HG03575 (cell line): ENCODE data around the gene XRCC5.

Experiments
- ATAC-seq: cut with Tn5 transposase; IDR thresholded peaks from one replicate; pipeline ENCODE4 v1.9.1; 2021; ENCODE audit not compliant: unreplicated experiment, insufficient number of reproducible peaks, low FRiP score; ENCODE audit errors: extremely low read depth

XRCC5 gene

DNA sequence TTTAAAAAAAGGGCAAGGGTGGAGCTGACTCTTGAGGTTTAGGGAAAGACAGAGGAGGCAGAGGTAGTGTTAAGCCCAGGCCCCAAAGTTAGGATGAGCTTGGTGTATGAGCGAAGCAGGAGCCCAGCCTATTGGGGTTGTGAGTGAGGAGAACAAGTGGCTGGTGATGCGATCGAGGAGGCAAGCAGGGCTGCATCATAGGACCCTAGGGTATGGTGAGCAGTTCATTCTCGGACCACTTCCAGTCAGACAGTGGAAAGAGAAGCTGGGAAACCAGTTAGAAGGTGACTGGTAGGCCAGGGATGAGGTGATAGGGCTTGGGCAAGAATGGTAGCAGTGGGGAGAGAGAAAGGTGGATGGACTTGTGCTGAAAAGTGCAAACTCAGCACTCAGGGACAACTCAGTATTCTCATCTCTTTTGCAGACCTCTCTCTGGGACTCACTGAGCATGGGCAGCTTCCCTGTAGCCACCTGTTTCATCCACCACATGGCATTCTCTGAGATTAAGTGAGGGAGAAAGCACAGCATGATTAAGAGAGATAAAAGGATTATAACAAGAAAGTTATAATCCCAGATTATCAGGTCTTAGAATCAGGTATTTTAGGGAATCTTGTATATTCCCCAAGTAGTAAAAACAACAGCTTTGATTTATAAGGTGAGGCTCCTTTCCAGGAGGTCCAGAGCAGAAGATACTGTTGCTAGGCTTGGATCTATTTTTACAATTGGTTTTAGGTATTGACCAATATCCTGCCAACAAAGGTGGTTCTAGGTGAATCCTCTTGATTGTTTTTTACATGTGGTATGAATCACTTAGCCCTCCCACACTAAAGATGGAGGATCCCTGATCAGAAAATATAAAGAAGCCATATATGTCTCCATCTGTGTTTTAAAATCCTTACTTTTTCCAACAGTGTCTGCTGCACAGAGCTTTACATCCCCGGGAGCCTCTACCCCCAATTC is 38.3 kb downstream of the XRCC5 start:
- no peak for ATAC-seq

GRCh38 chr2:216148983-216149382 is 39.8 kb downstream of the XRCC5 start:
- no peak for ATAC-seq

- no peak for ATAC-seq
Observed at GRCh38 chr2:216149741-216150140, 40.6 kb downstream of the XRCC5 start.

DNA sequence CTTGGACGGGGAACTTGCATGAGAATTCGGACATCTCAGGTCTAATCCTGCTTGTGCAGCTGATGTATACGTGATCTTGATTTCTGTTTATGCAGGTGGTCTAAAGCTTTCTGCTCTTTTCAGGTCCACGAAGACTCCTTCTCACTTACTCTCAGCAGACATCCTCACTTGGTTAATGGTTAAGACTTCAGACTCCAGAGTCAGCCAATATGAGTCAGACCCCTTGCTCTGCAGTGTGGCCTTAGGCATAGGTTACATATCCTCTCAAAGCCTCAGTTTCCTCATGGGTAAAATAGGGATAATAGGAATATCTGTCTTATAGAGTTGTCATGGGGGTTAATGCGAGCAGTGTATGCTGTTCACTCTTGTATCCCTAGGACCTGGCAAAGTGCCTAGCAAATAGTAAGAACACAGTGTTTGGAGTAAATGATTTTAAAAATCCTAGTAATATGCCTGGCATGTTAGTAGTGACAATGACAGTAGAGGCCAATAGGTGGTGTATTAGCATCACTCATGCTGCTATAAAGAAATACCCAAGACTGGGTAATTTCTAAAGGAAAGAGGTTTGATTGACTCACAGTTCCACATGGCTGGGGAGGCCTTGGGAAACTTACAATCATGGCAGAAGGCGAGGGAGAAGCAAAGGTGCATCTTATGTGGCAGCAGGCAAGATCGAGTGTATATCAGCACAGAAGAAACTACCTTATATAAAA is 42.3 kb downstream of the XRCC5 start:
- no peak for ATAC-seq

DNA sequence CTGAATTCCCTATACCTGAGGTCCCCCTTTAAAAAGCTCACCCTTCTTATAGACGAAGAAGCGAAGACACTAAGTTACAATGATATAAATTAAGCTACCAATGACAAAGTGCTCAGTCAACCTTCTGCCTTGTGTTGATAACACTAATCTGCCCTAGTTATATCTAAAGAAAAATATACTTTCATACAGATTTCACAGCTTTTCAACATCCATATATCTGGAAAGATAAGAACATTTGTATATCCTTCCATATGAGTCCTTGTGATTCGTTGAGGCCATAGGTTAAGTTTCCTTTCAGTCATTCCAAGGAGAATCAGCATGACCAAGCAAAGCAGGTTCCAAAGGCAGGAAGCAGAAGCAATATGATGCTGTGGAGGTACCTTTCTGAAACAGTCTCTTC is 46.8 kb downstream of the XRCC5 start:
- no peak for ATAC-seq

DNA sequence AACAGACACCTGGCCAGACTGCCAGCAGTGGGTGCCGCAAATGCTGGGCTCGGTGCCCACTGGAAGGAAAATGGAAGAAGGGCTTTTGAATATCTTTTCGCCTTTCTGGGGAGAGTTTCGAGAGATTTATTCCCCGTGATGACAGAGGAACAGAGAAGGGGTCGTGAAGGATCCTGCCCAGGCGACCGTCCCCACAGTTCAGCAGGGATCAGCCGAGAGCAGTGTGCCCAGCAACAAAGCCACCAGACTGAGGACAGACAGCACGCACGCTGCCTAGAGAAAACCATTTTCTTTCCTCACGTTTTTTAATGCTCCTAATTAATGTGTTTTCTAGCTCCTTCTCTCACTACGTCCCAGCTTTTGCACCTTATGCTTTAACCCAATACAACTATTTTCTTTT is 47.7 kb downstream of the XRCC5 start:
- ATAC-seq = no peak

DNA sequence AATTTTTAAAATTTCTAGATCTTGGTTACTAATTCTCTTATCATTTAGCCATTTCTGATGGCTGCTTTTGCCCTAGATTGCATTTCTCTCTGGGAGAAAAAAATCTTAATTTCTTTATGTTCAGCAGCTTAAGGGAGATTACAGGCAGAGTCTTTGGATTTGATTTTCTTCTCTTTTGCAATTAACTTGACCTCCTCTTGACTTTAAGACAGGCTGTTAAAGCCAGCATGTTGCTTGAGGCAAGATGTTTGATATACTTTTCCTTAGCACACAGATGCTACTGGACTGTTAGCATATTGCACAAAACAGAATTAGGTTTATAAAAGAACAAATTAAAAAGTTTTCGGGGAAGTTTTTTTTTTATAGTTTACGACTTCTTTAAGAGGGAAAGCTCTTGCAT is 50.0 kb downstream of the XRCC5 start:
- ATAC-seq = no peak

DNA sequence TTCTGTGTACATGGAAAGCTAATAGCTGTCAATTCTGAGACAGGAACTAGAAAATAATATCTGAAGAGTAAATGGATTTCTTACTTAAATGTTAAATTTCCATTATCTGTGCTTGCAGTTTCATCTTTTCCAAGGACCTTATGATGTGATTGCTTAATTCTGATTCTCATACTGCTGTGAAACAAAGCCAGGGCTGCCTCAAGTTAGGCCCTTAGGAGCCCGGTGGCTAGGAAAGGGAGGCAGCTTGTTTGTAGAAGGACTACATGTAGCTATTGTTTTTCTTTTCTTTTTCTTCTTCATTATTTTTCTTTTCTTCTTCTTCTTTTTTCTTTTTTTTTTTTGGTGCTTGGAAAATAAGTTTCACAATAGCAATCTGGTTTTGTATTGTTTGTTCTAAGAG is 50.5 kb downstream of the XRCC5 start:
- ATAC-seq = no peak

- no peak for ATAC-seq
Observed at GRCh38 chr2:216160786-216161185, 51.6 kb downstream of the XRCC5 start.

DNA sequence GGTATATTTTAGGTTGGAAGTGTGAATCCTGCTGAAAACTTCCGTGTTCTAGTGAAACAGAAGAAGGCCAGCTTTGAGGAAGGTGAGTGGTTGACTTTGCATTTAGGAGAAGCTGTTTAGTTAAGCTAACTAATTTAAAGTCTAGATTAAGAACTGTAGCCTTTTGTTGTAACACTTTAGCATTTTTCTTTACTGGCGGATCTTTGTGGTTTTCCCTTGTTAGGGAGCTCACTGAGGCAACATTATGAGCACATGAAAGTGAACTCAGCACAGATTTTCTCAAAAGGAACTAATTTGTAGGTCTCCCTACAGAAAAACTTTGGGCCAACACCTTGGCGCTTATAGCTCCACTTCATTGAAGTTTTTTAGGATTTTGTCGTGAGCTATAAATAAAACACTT is 52.8 kb downstream of the XRCC5 start:
- no peak for ATAC-seq

- no peak for ATAC-seq
Observed at GRCh38 chr2:216163518-216163917, 54.4 kb downstream of the XRCC5 start.

- no peak for ATAC-seq
Observed at GRCh38 chr2:216164087-216164486, 54.9 kb downstream of the XRCC5 start.

- no peak for ATAC-seq
Observed at GRCh38 chr2:216164576-216164975, 55.4 kb downstream of the XRCC5 start.

DNA sequence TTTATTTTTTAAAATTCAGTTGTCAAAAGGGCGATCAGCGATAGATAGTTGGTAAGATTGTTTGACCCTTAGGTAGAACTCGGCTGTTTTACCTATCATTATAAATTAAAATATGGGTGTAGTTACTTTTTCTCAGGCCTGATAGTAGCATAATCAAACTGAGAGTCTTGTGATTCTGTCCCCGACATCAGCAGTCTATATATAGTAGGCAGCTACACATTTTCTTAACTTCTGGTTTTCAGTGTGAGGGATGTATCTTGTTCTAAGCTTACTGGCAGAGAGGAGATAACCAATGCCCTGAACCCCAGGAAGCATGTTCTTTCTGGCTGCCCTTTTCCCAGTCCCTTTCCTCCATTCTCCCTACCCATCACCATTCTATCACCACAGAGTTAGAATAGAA is 56.6 kb downstream of the XRCC5 start:
- no peak for ATAC-seq

GRCh38 chr2:216169087-216169486 is 59.9 kb downstream of the XRCC5 start:
- no peak for ATAC-seq

DNA sequence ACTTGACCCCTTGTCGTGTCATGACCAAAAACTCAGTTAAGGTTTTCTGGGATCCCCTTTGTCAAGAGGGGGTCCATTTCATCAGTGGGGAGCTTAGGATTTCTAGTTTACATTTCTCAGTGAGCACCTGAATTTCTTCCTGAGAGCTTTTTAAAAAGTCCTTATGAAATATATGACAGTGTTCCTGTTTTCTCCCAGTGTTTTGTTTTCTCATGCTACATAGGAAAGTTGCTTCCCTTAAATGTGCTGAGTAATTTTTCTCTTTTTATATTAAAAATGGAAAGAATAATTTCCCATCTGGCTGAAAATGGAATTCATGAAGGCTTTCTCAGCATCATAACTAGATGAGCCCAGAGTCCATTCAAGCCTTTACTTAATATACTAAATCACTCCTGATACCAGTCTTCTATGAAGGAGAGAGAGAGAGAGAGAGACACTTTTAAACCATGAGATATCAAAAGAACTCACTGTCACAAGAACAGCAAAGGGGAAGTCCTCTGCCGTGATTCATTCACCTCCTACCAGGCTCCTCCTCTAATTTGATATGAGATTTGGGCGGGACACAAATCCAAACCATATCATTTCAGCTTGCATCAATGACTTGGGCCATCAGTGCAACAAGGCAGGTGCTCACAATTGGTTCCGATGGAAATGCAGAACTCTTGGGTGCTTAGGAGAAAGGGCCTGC is 61.1 kb downstream of the XRCC5 start:
- no peak for ATAC-seq

GRCh38 chr2:216171011-216171410 is 61.9 kb downstream of the XRCC5 start:
- no peak for ATAC-seq

- ATAC-seq = no peak
Observed at GRCh38 chr2:216172493-216172892, 63.3 kb downstream of the XRCC5 start.

DNA sequence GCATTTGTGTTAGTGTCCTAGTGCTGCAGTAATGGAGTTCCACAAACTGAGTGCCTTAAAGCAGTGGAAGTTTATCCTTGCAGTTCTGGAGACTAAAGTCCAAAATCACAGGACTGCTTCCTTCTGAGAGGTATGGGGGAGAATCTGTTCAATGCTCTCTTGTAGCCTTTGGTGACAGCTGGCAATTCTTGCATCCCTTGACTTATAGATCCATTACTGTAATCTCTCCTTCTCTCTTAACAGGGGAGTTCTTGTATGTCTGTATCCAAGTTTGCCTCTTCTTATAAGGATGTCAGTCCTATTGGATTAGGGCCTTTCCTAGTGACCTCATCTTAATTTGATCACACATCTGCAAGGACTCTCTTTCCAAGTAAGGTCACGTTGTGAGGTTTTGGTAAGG is 69.9 kb downstream of the XRCC5 start:
- no peak for ATAC-seq

DNA sequence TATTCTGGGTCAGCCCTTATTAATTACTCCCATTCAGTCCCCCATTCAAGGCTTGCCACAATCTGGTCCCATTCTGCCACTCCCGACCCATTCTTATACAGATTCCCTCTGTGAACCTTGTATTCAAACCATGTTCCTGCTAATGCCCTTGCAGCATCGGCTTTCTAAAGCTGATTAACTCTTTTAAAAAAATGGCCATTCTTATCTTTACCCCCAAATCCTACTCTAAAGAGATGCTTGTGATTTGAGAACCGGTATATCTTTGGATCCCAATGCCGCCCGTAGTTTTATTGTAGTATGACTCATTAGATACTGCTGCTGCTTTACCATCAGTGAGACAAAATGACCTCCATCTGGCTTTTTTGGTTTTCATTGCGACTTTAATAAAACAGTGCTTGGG is 72.2 kb downstream of the XRCC5 start:
- no peak for ATAC-seq
